K562 (cell line): ENCODE results near the gene ELFN2. TPM values are rescaled to one million over a fixed set of nuclear protein-coding genes. Genes with fewer than 3 reads are reported as not detected.

Experiments
- ATAC-seq: fragments of 200-7000 bp; cut with Tn5 transposase; 3 replicates; pipeline ENCODE4 v1.9.1; 2020; ENCODE audit warnings: moderate library complexity
- BruUV-seq: library from RNA; stranded (reverse); fragments of 400-500 nt; replicated peaks from 2 replicates; lab custom pipeline; 2021; lab: Mats Ljungman, UMichigan
- CTCF ChIA-PET: fragments of 300-600 bp; formaldehyde crosslinking; extraction: SDS; loops from one replicate; lab custom pipeline; 2021; ENCODE audit warnings: low intra/inter-chr PET ratio; lab: Yijun Ruan, JAX
- POLR2A ChIA-PET: fragments of 300-600, 350-650 bp; sonication (Branson Sonifier 250); formaldehyde crosslinking; extraction: SDS; loops from one replicate; lab custom pipeline; 2021; ENCODE audit warnings: antibody characterized with exemption, inconsistent platforms; lab: Yijun Ruan, JAX
- DNase-seq, 4 experiments: peaks; one replicate each; pipeline versions ENCODE4 v3.0.0 to v3.0.0-alpha.2; 2011 to 2018; ENCODE audit warnings: low spot score in 3 of 4, mixed read lengths in 3 of 4; ENCODE audit errors: extremely low read depth in 1 of 4
- FAIRE-seq: peaks from 2 replicates; lab custom pipeline; 2011; peaks lifted over from hg19 to GRCh38; lab: Jason Lieb, UNC
- H2AFZ ChIP-seq: 2 replicates; pipeline ENCODE4 v1.6.0; 2011; ENCODE audit warnings: low read depth, low read length, control low read depth, inconsistent platforms
- H3K27ac ChIP-seq: fragments of 200-600 bp; 3 replicates; pipeline ENCODE4 v1.8.0; 2011; ENCODE audit warnings: low read depth, mild to moderate bottlenecking, control low read depth, inconsistent platforms, low read length, moderate library complexity, mixed read lengths; ENCODE audit errors: extremely low read depth
- H3K27me3 ChIP-seq, 2 experiments: fragments of 300-600 bp in 1 of 2; 2 replicates in 1 of 2; 3 replicates in 1 of 2; pipeline versions ENCODE4 v1.6.0 to v1.8.0; 2011; ENCODE audit warnings: inconsistent platforms in 2 of 2, low read length in 2 of 2, mild to moderate bottlenecking in 1 of 2, mixed read lengths in 1 of 2, moderate library complexity in 1 of 2; ENCODE audit not compliant: control insufficient read depth in 2 of 2, insufficient read depth in 2 of 2
- H3K36me3 ChIP-seq: fragments of 300-600 bp; 3 replicates; pipeline ENCODE4 v1.8.0; 2011; ENCODE audit warnings: mild to moderate bottlenecking, low read length, inconsistent platforms; ENCODE audit not compliant: control insufficient read depth, insufficient read depth
- H3K4me1 ChIP-seq, 2 experiments: fragments of 200-600 bp in 1 of 2; replicated peaks in 1 of 2; 2 replicates in 1 of 2; 3 replicates in 1 of 2; pipeline versions ENCODE4 v1.5.1 to v1.8.0; 2011; ENCODE audit warnings: inconsistent platforms in 2 of 2, low read length in 2 of 2, mild to moderate bottlenecking in 1 of 2, mixed read lengths in 1 of 2, moderate library complexity in 1 of 2; ENCODE audit not compliant: control insufficient read depth in 2 of 2, insufficient read depth in 2 of 2
- H3K4me2 ChIP-seq: 2 replicates; pipeline ENCODE4 v1.6.1; 2011; ENCODE audit warnings: low read length, control low read depth, inconsistent platforms, mixed read lengths; ENCODE audit not compliant: insufficient read depth
- H3K4me3 ChIP-seq: fragments of 200-600 bp; sonication (generic), shearing (Covaris generic); 2 replicates; pipeline ENCODE4 v1.5.1; 2016; ENCODE audit warnings: control low read depth, inconsistent platforms
- H3K79me2 ChIP-seq: fragments of 200-600 bp; 3 replicates; pipeline ENCODE4 v1.8.0; 2011; ENCODE audit warnings: low read length, inconsistent platforms; ENCODE audit not compliant: control insufficient read depth, insufficient read depth
- H3K9ac ChIP-seq, 2 experiments: 2 replicates each; pipeline versions ENCODE4 v1.6.0 to v1.6.1; 2011; ENCODE audit warnings: low read depth in 2 of 2, low read length in 2 of 2, control low read depth in 1 of 2, inconsistent platforms in 1 of 2, mild to moderate bottlenecking in 1 of 2, mixed read lengths in 1 of 2; ENCODE audit not compliant: insufficient read depth in 1 of 2
- H3K9me1 ChIP-seq: one replicate; pipeline ENCODE4 v1.6.0; 2011; ENCODE audit warnings: inconsistent platforms, mild to moderate bottlenecking, low read length, moderate library complexity; ENCODE audit not compliant: control insufficient read depth, insufficient read depth
- H3K9me3 ChIP-seq: replicated peaks from 2 replicates; pipeline ENCODE4 v1.5.1; 2011; ENCODE audit warnings: low read depth, low read length, inconsistent platforms; ENCODE audit not compliant: control insufficient read depth, insufficient read depth
- H4K20me1 ChIP-seq: replicated peaks from 2 replicates; pipeline ENCODE4 v1.6.1; 2011; ENCODE audit warnings: low read length, inconsistent platforms, mixed read lengths; ENCODE audit not compliant: control insufficient read depth, insufficient read depth
- CEBPB ChIP-seq: fragments of 450-650 bp; IDR thresholded peaks from 2 replicates; pipeline ENCODE4 v1.6.1; 2016; ENCODE audit warnings: missing genetic modification characterization, missing compliant biosample characterization
- RFX1 ChIP-seq: fragments of 450-650 bp; IDR thresholded peaks from 2 replicates; pipeline ENCODE4 v1.6.1; 2016; ENCODE audit warnings: mild to moderate bottlenecking, moderate library complexity
- SMAD3 ChIP-seq: fragments of 450-650 bp; formaldehyde crosslinking; conservative IDR thresholded peaks from 2 replicates; pipeline ENCODE4 v1.4.0; 2020; ENCODE audit warnings: mild to moderate bottlenecking
- WGBS: fragments of 100-300 bp; shearing (Covaris generic); methylation state at CpG from one replicate; pipeline ENCODE4 v1.1.6; 2016; ENCODE audit warnings: low coverage, mixed read lengths; ENCODE audit not compliant: insufficient coverage; ENCODE audit errors: missing lambda C conversion rate; 5-methylcytosine and 5-hydroxymethylcytosine counted together
- in situ Hi-C: fragments of 300-500 bp; cut with MboI; formaldehyde crosslinking; loops from 4 replicates; pipeline ENCODE4 v1.15.0; 2018; ENCODE audit warnings: inconsistent platforms, mixed read lengths
- intact Hi-C: fragments of 100-400 bp; cut with micrococcal nuclease; formaldehyde crosslinking; loops from 2 replicates; pipeline ENCODE4 v1.14.2; 2022
- polyA plus RNA-seq, 8 experiments: library from polyadenylated mRNA; depleted of rRNA in 4 of 8; stranded (reverse) in 5 of 8; unstranded in 3 of 8; fragments of >200 nt; fragmentation: Nextera tagmentation in 2 of 8; fragmentation: Illumina TruSeq in 1 of 8; extraction: Ambion mirVana in 2 of 8; extraction: Trizol in 1 of 8; gene quantifications; 2 replicates each; pipeline versions ENCODE4 v1.2.1 to v1.2.3, GENCODE V29; 2011 to 2014; ENCODE audit warnings: inconsistent platforms in 1 of 8, missing spikeins in 1 of 8
- total RNA-seq, 7 experiments: library from RNA; depleted of rRNA in 6 of 7; stranded (reverse); fragments of >200 nt in 6 of 7; fragmentation: Illumina TruSeq in 2 of 7; extraction: Trizol in 2 of 7; gene quantifications; 2 replicates each; pipeline versions ENCODE4 v1.2.1 to v1.2.3, GENCODE V29; 2011 to 2021; ENCODE audit warnings: low replicate concordance in 1 of 7
- TF ChIP-seq, protein P1 (sequence below): fragments of 450-650 bp; IDR thresholded peaks from 2 replicates; pipeline ENCODE4 v1.6.1; 2018; ENCODE audit not compliant: partially characterized antibody

Gene ELFN2
- total and polyA plus RNA-seq, 9 of the 15 experiments (the other 6 are each of a cell fraction or from before 2014, with no cell fraction given): not detected

DNA sequence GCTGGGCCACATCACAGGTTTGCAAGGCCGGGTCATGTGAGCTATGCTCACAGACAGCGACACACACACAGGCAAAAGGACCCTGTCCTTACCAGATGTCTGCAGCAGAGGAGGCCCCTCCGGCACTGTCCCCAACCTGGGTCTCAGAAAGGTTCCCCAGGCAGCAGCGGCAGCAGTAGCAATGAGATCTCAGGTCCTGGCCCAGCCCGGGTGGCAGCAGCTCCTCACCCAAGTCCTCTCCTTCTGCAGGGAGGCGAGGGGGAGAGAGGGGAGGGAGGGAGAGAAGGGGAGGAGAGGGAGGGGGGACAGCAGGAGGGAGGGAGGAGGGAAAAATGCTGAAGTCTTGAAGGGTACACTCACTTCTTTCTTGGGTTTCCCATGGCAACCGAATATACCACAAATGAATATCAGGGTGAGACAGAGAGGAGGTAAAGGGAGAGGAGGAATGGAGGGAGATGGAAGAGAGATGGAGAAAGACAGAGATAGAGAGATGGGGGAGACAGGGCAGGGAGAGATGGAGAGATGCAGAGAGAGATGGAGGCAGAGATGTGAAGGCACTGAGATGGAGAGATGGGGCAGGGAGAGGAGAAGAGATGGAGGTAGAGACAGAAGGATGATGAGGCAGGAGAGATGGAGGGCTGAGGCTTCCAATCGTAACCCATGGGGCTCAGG, 9.5 kb downstream of the ELFN2 start:
- H4K20me1 ChIP-seq: 0 out of 2 replicates have a peak, but pooled peaks cover 3% of the 10 kb centered on the region
- no peak overlapping the region for H2AFZ ChIP-seq
- H3K9me3 ChIP-seq: no peaks in the 10 kb centered on the region
- CTCF ChIA-PET: no interaction called here
- no peaks in the 10 kb centered on the region for H3K36me3 ChIP-seq
- BruUV-seq: no TSS peak
- no peak overlapping the region for H3K4me2 ChIP-seq
- H3K27ac ChIP-seq: no peak overlapping the region
- no peaks in the 10 kb centered on the region for H3K9me1 ChIP-seq
- no peak overlapping the region for H3K9ac ChIP-seq
- DNase-seq: no peak
- H3K4me3 ChIP-seq: no peak overlapping the region
- peaks cover 0 to 12% of the 10 kb centered on the region in 2 experiments; a peak in 2 of 5 replicates for H3K4me1 ChIP-seq
- peaks cover 4 to 8% of the 10 kb centered on the region in 2 experiments; a peak in 4 of 5 replicates for H3K27me3 ChIP-seq
- POLR2A ChIA-PET: interaction anchor here (1.1 kb wide), 1 partner anchor 16 kb away, joined by 4 read pairs; no protein-coding TSS in a partner anchor
- no peak for FAIRE-seq
- in situ Hi-C loops (no loop called here), intact Hi-C loops (no loop called here)
- no peak for ATAC-seq
- TF ChIP-seq RFX1: peak; percentile 49; the same call in 1 of the 2 replicates
- TF ChIP-seq, protein P1, sequence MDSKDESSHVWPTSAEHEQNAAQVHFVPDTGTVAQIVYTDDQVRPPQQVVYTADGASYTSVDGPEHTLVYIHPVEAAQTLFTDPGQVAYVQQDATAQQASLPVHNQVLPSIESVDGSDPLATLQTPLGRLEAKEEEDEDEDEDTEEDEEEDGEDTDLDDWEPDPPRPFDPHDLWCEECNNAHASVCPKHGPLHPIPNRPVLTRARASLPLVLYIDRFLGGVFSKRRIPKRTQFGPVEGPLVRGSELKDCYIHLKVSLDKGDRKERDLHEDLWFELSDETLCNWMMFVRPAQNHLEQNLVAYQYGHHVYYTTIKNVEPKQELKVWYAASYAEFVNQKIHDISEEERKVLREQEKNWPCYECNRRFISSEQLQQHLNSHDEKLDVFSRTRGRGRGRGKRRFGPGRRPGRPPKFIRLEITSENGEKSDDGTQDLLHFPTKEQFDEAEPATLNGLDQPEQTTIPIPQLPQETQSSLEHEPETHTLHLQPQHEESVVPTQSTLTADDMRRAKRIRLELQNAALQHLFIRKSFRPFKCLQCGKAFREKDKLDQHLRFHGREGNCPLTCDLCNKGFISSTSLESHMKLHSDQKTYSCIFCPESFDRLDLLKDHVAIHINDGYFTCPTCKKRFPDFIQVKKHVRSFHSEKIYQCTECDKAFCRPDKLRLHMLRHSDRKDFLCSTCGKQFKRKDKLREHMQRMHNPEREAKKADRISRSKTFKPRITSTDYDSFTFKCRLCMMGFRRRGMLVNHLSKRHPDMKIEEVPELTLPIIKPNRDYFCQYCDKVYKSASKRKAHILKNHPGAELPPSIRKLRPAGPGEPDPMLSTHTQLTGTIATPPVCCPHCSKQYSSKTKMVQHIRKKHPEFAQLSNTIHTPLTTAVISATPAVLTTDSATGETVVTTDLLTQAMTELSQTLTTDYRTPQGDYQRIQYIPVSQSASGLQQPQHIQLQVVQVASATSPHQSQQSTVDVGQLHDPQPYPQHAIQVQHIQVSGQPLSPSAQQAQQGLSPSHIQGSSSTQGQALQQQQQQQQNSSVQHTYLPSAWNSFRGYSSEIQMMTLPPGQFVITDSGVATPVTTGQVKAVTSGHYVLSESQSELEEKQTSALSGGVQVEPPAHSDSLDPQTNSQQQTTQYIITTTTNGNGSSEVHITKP: peak; percentile 16
- TF ChIP-seq CEBPB (tag): no peak
- TF ChIP-seq SMAD3 (CRISPR knock-in tag): no peak
- 0% methylated on average over 6 of the region's 8 CpGs for WGBS
- no peaks in the 10 kb centered on the region for H3K79me2 ChIP-seq
